Measurements from ENCODE around the gene COL5A1.

COL5A1 gene

GRCh38 chr9:134630861-134631260, 10.7 kb upstream of the COL5A1 start:
- no peak overlapping the region for H3K4me3 ChIP-seq (ENCODE audit: low read depth, low read length)
- DNase-seq (ENCODE audit: low read depth): no peak
- TF ChIP-seq CTCF (IDR thresholded peaks at IDR 0.05; ENCODE audit: insufficient read depth, low read depth, low read length, missing control alignments): no peak

GRCh38 chr9:134631881-134632280, 9.7 kb upstream of the COL5A1 start:
- no peak for DNase-seq (ENCODE audit: low read depth)
- no peak for TF ChIP-seq CTCF (IDR thresholded peaks at IDR 0.05; ENCODE audit: insufficient read depth, low read depth, low read length, missing control alignments)
- H3K4me3 ChIP-seq (ENCODE audit: low read depth, low read length): no peak overlapping the region

GRCh38 chr9:134632329-134632728, 9.3 kb upstream of the COL5A1 start:
- no peak for DNase-seq (ENCODE audit: low read depth)
- TF ChIP-seq CTCF (IDR thresholded peaks at IDR 0.05; ENCODE audit: insufficient read depth, low read depth, low read length, missing control alignments): no peak
- H3K4me3 ChIP-seq (ENCODE audit: low read depth, low read length): no peak overlapping the region

GRCh38 chr9:134633362-134634142, 8.1 kb upstream of the COL5A1 start:
- TF ChIP-seq CTCF (IDR thresholded peaks at IDR 0.05; ENCODE audit: insufficient read depth, low read depth, low read length, missing control alignments): no peak
- no peak overlapping the region for H3K4me3 ChIP-seq (ENCODE audit: low read depth, low read length)
- no peak for DNase-seq (ENCODE audit: low read depth)

GRCh38 chr9:134634176-134634575, 7.4 kb upstream of the COL5A1 start:
- no peak for DNase-seq (ENCODE audit: low read depth)
- TF ChIP-seq CTCF (IDR thresholded peaks at IDR 0.05; ENCODE audit: insufficient read depth, low read depth, low read length, missing control alignments): no peak
- H3K4me3 ChIP-seq (ENCODE audit: low read depth, low read length): no peak overlapping the region

GRCh38 chr9:134634667-134635230, 6.9 kb upstream of the COL5A1 start:
- TF ChIP-seq CTCF (IDR thresholded peaks at IDR 0.05; ENCODE audit: insufficient read depth, low read depth, low read length, missing control alignments): no peak
- DNase-seq (ENCODE audit: low read depth): no peak
- no peak overlapping the region for H3K4me3 ChIP-seq (ENCODE audit: low read depth, low read length)

Measured in GM12865 (cell line).